ENCODE data around the gene APP.
"Not testable (repeated sequence)": the region's sequence is repeated elsewhere in the genome, so short reads cannot be mapped to it uniquely, and the experiment has no call there.

Gene APP

GRCh38 chr21:26060335-26061115, 110.0 kb downstream of the APP start:
- DNase-seq: no peak

DNA sequence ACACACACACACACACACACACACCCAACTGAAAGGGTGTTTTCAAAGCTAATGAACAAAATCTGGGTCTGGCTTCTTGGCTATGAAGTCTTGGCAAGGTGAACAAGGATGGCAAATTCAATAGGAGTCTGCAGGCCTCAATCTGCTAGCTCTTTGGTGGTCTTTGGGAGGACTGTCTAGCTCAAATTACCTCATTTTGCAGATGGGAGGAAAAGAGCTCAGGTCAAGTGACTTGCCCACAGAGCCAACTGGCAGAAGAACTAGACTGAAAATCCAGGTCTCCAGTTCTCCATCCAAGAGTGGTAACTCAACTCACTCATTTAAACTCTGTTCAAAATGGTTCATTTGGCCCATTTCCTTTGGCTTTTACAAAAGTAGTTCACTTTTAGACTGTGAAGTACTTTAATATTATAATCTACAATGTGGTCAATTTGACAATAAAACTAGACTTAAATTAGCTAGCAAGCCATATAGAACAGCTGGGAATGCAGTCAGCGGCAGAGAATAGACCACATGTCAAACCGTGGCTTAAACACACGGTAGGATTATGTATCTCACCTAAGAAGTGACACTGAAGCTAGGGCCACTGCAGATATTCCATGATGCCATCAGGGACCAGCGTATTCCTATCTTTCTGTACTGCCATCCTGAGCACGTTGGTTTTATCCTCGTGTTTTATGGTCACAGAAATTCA, 112.9 kb downstream of the APP start:
- DNase-seq: no peak

- DNase-seq: no peak
Measured at GRCh38 chr21:26055841-26056264, 114.7 kb downstream of the APP start.

GRCh38 chr21:26055010-26055409, 115.6 kb downstream of the APP start:
- DNase-seq: no peak

DNA sequence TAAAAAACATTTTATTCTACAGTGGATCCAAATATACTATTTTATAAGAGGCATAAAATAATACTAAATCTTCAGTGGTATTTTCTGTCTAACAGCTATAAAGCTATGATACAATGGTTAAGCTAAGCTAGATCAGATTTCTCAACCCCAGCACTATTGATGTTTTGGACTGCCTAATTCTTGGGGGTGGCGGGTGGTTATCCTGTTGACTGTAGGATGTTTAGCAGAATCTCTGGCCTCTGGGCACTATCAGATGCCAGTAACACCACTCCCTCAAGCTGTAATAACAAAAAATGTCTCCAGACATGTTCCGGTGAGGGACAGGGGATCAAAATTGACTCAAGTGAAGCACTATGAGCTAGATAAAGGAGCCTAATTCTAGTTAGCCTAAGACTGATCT, 118.5 kb downstream of the APP start:
- no peak for DNase-seq

DNA sequence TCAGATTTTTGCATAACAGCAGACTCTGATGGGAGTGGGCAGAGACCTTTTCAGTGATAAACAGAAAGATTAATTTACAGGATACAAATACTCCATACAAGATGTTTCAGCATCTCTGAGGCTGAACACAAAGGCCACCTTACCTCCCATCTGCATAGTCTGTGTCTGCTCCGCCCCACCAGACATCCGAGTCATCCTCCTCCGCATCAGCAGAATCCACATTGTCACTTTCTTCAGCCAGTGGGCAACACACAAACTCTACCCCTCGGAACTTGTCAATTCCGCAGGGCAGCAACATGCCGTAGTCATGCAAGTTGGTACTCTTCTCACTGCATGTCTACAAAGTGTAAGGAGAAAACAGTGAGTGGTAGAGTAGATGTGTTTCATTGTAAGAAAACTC, 119.7 kb downstream of the APP start:
- no peak for DNase-seq

GRCh38 chr21:26049803-26050202, 120.8 kb downstream of the APP start:
- no peak for DNase-seq

- DNase-seq: no peak
Measured at GRCh38 chr21:26047279-26047967, 123.1 kb downstream of the APP start.

DNA sequence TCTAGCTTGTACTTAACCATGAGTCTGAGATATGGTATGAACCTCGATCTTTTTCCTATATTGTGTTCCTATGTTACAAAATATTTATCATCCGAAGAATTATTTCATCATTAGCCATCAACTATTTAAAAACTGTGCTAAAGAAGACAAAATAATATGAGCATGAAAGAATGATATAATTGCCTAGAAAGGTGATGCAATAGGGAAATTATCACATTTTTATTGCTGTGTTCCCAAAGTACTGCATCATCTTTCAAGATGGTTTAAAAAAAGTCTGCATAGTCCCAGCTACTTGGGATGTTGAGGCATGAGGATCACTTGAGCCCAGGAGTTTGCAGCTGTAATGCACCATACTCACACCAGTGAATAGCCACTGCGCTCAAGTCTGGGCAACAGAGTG, 126.7 kb downstream of the APP start:
- no peak for DNase-seq

- DNase-seq: no peak
Measured at GRCh38 chr21:26042181-26042876, 128.2 kb downstream of the APP start.

DNA sequence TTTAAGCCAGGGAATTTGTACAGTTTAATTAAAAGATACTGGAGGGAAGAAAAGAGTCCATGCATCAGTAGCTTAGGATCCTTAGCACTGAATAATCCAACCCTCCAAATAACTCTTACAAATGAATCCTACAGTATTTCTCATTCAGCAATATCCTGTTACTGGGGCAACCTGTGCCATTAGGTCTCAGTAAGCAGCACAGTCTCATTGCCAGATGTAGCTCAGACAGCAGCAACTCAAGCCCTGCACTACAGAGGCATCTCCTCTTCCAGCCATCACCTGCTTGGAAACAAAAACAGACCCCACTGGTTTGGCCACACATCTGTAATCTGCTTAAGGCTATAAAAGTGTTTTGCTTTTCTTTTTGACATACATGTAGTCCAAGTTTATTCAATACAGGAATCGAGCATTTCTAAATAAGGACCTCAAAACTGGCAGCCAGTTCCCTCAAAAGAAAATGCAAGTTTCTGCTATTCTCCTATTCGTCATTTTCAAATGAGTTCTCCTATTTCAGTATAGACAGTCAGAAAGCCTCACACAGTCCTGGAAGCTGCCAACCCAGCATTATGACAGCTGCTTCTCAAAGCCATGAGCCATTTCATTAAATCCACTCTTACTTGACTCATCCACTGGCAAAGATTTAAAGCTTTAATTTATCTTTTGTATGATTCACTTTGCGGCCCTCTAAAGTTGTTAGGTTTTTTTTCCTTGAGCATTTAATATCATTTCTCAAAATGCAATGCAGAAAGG, 129.0 kb downstream of the APP start:
- no peak for DNase-seq

DNA sequence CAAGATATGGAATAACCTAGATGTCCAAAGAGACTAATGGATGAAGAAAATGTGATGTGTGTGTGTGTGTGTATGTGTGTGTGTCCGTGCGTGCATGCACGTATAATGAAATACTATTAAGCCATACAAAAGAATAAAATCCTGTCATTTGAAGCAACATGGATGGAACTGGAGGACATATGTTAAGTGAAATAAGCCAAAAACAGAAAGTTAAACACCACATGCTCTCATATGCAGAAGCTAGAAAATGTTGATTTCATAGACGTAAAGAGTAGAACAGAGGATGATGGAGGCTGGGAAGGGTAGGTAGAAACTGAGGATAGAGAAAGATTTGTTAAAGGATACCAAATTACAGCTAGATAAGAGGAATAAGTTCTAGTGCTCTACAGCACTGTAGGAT, 133.7 kb downstream of the APP start:
- no peak for DNase-seq

DNA sequence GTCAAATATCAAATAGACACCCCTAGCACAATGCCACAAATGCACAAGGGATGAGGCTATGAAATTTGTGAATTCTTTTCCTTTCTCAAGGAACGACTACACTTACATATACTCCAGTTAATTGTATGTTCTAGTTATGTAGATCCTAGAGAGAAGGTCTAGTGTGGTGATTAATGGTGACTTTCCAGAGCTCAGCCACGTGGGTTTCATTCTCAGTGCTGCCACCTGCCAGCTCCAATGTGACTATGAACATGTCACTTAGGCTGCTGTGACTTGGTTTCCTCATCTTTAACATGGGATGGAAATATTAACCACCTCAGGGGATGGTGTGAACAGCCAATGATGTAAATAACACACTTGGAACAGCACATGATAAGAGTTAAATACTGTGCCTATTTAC, 138.3 kb downstream of the APP start:
- no peak for DNase-seq

DNA sequence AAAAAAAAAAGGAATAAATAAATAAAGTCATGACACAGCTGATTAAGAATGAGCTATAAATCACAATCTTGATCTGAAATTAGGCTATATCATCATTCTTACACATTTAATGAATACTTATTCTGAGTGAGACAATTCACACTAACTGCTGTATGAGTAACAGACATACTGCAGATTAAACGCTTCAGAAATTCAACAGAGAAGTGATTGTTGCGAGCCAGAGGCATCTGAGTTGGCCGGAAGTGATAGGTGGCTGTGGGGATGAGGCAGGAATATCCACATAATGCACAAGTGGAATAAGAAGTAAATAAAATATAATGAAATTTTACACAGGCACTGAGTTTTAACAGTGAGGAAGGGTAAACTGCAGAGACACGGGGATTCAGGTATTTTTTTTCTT, 142.4 kb downstream of the APP start:
- no peak for DNase-seq

GRCh38 chr21:26027696-26028095, 142.9 kb downstream of the APP start:
- DNase-seq: no peak

GRCh38 chr21:26025536-26026512, 144.7 kb downstream of the APP start:
- no peak for DNase-seq

DNA sequence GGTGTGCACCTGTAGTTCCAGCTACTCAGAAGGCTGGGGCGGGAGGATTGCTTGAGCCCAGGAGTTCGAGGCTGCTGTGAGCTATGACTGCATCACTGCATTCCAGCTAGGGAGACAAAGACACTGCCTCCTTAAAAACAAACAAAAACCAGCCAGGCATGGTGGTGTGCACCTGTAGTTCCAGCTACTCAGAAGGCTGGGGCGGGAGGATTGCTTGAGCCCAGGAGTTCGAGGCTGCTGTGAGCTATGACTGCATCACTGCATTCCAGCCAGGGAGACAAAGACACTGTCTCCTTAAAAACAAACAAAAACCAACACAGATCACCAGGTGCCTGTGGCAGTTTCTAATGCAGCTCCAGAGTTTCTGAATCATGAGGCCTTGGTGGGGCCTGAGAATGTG, 147.2 kb downstream of the APP start:
- not testable (repeated sequence) for DNase-seq

- not testable (repeated sequence) for DNase-seq
Measured at GRCh38 chr21:26022598-26023337, 147.8 kb downstream of the APP start.

GRCh38 chr21:26020510-26020909, 150.1 kb downstream of the APP start:
- no peak for DNase-seq

DNA sequence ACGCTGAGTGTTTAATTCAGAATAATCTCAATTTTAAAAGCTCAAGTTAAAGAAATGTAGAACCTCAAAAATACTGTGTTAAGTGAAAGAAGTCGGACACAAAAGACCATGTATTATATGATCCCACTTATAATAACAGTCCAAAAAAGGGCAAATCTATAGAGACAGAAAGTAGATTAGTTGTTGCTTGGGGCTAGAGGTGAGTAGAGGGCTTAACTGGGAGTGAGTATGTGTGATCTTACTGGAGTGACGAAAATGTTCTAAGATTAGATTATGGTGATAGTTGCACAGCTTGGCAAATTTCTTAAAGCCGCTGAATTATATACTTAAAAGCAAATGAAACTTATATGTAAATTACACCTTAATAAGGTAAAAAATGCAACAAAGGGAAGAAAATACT, 150.5 kb downstream of the APP start:
- no peak for DNase-seq

GRCh38 chr21:26019236-26019635, 151.3 kb downstream of the APP start:
- DNase-seq: no peak

All from CD4-positive, alpha-beta T cell treated with Interleukin-6 for 4 hours (primary cell).